ENCODE measurements around the gene TRABD2B.

TRABD2B gene

DNA sequence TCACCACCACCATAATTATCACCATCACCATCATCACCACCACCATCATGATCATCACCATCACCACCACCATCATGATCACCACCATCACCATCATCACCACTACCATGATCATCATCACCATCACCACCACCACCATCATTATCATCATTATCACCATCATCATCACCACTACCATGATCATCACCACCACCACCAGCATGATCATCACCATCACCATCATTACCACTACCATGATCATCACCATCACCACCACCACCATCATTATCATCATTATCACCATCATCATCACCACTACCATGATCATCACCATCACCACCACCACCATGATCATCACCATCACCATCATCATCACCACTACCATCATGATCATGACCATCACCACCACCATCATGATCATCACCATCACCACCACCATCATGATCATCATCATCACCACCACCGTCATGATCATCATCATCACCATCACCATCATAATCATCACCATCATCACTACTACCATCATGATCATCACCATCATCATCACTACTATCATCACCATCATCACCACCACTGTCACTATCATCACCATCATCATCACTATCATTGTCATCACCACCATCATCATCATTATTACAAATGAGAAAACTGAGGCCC lies 60.2 kb downstream of the TRABD2B start:
- DNase-seq (ENCODE audit: low read depth in 2 of 2), result no peak

DNA sequence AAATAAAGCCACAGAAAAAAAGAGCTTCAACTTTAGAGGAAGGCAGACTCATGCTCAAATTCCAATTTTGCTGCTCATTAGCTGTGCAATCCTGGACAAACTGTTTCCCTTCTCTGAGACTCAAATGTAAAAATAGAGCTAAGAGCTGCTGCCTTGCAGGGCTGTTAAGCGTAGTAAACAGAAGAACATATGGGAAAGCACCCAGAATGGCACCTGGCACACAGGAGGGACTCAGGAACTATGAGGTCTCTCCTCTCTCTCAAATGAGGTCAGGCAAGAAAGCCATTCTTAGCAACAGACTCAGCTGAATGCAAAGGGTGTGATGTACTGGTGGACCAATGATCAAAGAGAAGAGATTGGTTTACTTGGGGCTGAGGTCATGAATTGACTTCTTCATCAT lies 61.3 kb downstream of the TRABD2B start:
- no peak for DNase-seq (ENCODE audit: low read depth in 2 of 2)

DNA sequence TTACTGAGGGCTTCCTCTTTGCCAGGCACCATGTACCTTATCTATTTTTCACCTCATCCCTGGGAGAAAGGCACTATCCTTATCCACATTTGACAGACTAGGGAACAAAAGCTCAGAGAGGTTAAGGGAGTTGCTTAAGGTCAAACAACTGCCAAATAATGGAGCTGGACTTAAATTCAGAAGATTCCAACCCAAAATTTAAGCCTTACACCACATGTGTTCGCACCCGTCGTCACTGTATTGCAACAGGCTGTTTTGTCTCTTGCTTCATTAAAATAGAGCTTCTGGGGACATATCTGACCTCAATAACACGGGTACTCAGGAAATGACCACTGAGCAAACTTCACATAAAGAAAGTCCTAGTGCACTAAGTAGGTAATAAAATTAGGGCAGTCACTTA lies 62.0 kb downstream of the TRABD2B start:
- DNase-seq (ENCODE audit: low read depth in 2 of 2), result no peak

DNA sequence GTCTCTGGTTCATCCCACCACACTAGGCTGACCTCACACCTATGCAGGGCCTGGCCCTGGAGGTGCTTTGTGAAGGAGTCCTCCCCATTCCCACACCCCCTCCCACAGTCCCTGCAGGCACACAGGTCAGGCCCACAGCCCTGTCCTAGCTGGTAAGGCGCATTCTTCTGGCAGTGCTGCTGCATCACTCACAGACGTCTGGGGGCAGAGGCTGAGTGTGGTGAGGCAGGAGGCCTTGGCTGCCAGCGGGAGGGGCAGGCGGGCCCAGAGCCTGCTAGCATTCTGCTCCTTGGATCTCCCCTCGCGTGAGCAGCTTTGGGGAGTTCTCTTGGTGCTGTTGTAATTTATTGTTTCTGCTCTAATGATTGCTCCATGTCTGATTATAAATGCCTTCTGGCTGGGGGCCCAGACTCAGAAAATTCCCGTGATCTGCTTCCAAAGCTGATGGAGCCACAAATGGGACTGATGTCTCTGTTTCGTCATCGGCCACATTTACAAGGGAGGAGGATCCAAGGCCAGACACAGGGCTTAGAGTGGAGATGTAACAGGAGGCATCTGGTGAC lies 62.9 kb downstream of the TRABD2B start:
- no peak for DNase-seq (ENCODE audit: low read depth in 2 of 2)

GRCh38 chr1:47932743-47933142 lies 64.4 kb downstream of the TRABD2B start:
- no peak for DNase-seq (ENCODE audit: low read depth in 2 of 2)

GRCh38 chr1:47931395-47931794 lies 65.8 kb downstream of the TRABD2B start:
- DNase-seq (ENCODE audit: low read depth in 2 of 2), result no peak

DNA sequence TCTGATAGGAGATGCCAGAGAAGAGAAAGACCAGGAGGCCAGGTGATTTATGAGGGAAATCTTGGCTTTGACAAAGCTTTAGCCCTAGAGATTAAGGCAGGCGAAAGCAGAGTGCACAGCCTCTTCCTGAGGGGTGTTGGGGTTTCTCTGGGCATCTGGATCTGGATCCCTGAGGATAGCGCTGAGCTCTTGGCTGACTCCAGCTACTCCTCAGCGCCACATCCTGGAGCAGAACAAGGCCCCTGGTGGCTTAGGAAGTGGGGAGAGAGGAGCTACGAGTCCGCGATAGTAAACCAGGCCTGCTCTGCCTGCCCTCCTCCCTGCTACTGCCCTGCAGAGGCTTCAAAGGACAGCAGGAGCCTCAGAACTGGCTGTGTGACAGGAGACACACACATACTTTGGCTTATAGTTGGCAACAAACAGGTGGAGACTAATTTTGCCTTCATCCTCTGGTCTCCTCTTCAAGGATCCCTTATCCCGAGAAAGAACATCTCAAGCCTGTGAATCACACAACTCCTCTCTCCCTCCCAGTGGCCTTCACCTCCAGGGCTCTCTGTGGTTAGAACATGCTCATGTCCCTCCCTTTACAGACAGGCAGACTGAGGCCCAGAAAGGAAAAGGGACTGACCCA lies 66.9 kb downstream of the TRABD2B start:
- no peak for DNase-seq (ENCODE audit: low read depth in 2 of 2)

- no peak for DNase-seq (ENCODE audit: low read depth in 2 of 2)
These were observed 70.0 kb downstream of the TRABD2B start for GRCh38 chr1:47927165-47927564.

- DNase-seq (ENCODE audit: low read depth in 2 of 2), result no peak
These were observed 70.7 kb downstream of the TRABD2B start for GRCh38 chr1:47926461-47926999.

- DNase-seq (ENCODE audit: low read depth in 2 of 2), result no peak
These were observed 72.7 kb downstream of the TRABD2B start for GRCh38 chr1:47924270-47925048.

DNA sequence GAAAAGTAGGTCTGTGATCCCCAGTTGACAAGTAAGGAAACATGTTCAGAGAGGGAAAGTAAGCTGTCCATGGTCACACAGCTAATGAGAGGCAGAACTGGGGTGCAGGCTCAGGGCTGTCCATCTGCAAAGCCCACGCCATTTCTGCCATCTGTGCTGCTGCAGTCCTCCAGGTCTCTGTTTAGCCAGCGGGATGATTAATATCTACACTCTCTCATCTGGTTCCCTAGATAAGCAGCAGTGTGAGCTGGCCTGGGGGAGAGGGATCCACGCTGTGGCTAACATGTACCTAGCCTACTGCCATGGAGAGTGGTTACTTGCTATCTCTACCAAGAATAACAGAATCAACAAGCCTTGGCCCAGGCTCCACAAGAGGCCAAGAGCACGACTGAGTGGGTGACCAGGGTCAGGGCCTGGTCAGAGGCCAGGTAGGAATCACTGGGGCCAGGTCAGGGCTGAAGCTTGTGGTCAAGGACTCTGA lies 75.2 kb downstream of the TRABD2B start:
- DNase-seq (ENCODE audit: low read depth in 2 of 2), result no peak

DNA sequence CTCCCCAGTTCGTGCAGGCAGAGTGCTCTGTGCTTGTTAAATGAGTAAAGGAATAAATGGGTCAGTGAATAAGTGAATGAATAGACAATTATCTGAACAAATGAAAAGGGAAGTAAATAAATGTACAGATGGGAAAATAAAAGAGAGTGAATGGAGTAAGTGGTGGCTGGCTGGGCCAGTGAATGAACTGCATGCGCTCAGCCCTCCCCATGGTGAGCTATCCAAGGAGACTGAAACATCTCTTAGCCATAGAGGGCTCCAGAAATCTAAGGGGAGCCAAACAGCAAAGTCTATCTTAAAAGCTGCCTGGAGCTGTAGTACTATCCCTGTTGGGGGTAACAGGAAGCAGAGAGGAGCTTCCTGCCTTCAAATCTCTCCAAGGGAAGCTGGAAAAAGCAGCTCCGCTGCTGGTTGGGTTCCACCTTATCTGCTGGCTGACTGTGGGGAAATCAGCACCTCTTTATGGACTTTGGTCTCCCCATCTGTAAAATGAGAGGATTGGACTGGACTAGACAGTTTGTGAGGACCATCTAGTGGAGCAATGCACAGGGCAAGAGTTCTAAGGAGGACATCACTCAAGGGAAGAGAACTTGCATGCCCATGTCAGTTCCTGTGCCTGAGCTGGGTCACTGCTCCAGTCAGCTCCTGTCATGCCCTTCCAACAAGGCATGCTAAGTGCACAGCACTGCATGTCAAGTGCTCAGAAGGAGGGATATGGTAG lies 77.9 kb downstream of the TRABD2B start:
- no peak for DNase-seq (ENCODE audit: low read depth in 2 of 2)

DNA sequence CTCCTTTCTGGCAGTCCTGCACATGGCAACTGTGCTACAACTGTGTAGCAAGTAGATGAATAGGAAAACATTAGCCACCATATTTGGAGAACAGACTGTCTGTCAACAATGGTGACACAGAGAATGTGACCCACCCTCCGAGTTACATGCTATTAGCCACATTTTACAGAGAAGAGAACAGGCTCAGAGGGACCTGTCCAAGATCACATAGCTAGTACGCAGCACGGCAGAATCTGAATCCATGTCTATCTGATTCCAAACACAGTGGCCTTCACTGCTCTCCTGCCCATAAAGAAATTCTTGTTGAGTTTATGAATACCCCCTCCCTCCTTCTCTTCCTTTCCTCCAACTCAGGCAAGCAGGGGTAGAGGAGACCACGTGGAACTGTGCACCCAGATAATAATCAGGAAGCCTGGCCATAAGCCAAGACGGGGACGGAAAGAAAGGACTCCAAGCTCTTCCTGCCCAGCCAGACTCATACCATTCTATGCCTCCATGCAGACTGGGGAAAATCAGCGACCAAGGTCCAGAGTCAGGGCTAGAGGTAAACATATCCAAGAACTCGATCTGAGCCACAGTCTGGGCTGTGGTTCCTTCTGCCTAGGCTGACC lies 78.8 kb downstream of the TRABD2B start:
- DNase-seq (ENCODE audit: low read depth in 2 of 2), result no peak

GRCh38 chr1:47917687-47918086 lies 79.5 kb downstream of the TRABD2B start:
- no peak for DNase-seq (ENCODE audit: low read depth in 2 of 2)

- DNase-seq (ENCODE audit: low read depth in 2 of 2), result no peak
These were observed 81.4 kb downstream of the TRABD2B start for GRCh38 chr1:47915677-47916353.

DNA sequence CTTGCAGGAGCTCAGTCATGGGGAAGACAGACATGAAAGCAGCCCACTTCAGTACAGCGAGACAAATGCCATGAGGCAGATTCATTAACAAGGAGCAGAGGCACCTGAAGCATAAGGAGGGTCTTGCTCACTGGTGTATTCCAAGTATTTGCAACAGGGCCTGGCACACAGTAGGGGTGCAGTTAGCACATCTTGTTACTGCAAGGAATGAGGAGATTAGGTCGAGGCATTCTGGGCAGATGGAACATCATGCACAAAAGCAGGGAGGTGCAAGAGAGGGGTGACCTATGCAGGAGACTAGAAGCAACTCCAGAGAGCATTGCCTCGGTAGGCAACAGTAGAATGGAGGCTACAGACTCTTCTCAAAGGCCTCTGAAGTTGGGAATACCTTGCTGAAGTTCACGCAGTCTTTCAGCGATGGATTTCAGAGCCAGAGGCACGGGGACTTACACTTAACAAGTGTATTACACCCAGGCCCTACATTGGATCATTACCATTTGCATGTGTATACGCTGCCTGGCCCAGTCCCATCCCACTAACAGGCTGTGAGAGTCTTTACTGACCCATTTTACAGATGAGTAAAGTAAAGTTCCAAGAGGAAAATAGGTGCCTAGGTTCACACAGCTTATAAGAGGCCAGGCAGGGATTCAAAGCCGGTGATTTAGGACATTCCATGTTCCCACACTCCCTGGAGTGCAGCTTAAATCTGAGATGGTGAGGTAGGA lies 82.1 kb downstream of the TRABD2B start:
- DNase-seq (ENCODE audit: low read depth in 2 of 2), result no peak

DNA sequence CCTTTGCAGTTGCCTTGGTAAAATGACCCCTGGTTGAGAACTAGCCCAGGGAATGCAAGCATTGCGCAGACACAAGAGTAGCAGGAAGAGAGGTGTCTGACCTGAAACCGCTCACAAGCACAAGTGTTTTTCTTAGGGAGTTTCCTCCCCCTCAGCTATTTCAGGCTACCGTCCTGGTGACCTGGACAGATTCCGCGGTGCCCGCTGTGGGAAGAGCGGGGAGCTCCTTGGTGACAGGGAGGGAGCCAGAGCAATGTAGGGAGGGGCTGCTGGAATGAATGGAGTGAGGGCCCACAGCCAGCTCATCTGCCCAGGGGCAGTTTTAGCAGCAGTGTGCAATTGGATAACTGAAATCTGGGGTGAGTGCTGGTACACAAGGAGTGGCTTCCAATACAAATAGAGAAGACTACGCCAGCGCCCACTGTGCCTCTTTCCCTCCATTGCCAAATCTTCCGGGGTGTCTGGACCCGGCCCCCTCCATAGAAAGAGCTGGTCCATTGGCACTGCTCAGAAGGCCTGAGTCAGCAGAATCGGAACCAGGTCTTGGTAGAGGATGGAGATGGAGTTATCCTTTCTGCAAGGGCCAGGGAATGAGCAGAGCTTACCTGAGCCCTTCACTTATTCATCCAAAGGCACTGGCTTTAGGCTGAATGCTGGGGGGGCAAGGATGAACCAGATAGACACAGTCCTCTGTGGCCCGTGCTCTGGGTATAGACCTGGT lies 82.8 kb downstream of the TRABD2B start:
- DNase-seq (ENCODE audit: low read depth in 2 of 2), result no peak

GRCh38 chr1:47913225-47913823 lies 83.9 kb downstream of the TRABD2B start:
- DNase-seq (ENCODE audit: low read depth in 2 of 2), result no peak

GRCh38 chr1:47912756-47913155 lies 84.4 kb downstream of the TRABD2B start:
- no peak for DNase-seq (ENCODE audit: low read depth in 2 of 2)
